Muscle of leg (tissue), 11 donors: ENCODE measurements around the gene MARCHF3. TPM values are rescaled to one million over a fixed set of nuclear protein-coding genes. Genes with fewer than 3 reads are reported as not detected.

Experiments used
- DNase-seq: peaks from one replicate; pipeline ENCODE4 v3.0.0; 2013
- H3K27ac ChIP-seq: one replicate; pipeline ENCODE4 v1.5.1; 2013; ENCODE audit warnings: mild to moderate bottlenecking, low read length, control low read depth
- H3K27me3 ChIP-seq: one replicate; pipeline ENCODE4 v1.6.1; 2013; ENCODE audit warnings: low read length; ENCODE audit not compliant: control insufficient read depth, insufficient read depth
- H3K36me3 ChIP-seq: one replicate; pipeline ENCODE4 v1.6.1; 2013; ENCODE audit warnings: low read length; ENCODE audit not compliant: control insufficient read depth, insufficient read depth
- H3K4me1 ChIP-seq: one replicate; pipeline ENCODE4 v1.6.1; 2013; ENCODE audit warnings: low read length; ENCODE audit not compliant: control insufficient read depth, insufficient read depth
- H3K4me3 ChIP-seq: one replicate; pipeline ENCODE4 v1.5.1; 2013; ENCODE audit warnings: low read length, control low read depth
- H3K9me3 ChIP-seq: replicated peaks from 2 replicates; pipeline ENCODE4 v1.6.1; 2013; ENCODE audit warnings: low read depth, low read length; ENCODE audit not compliant: control insufficient read depth
- WGBS: methylation state at CpG from one replicate; pipeline ENCODE4 v1.1.5; 2013; ENCODE audit warnings: missing lambda C conversion rate; ENCODE audit not compliant: insufficient coverage; 5-methylcytosine and 5-hydroxymethylcytosine counted together
- polyA plus RNA-seq, 8 donors: library from polyadenylated mRNA; unstranded; fragments of 120-200 nt; gene quantifications; one replicate each; pipeline versions ENCODE4 v1.2.1 to v1.2.3, GENCODE V29; 2013; ENCODE audit warnings: inconsistent platforms in 1 of 8, low replicate concordance in 1 of 8; ENCODE audit not compliant: insufficient read length in 8 of 8, insufficient read depth in 1 of 8
- total RNA-seq: library from RNA; stranded (reverse); fragments of 120-200 nt; gene quantifications from one replicate; pipeline ENCODE4 v1.2.4, GENCODE V29; 2013

MARCHF3 gene
- total and polyA plus RNA-seq, 9 donors, result 7.0 to 13.1 (median 10.4) TPM

DNA sequence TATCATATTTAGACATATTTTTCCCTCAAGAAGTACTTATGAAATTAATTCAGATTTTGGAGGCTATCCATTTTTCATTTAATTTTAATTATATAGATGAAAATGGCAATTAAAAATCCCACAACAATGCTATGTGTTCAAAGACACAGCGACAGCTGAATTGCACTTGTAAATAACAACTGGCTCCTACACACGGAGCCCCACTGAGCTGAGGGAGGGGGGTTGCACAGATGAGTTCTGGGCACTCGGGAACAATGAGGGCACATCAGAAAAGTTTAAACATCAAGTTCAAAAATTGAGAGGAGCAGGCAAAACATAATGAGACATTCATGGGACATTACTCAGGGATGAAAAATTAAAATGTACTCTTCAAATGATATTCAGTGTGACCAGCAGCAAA, 104.9 kb downstream of the MARCHF3 start:
- no peaks in the 10 kb centered on the region for H3K27me3 ChIP-seq
- DNase-seq, result no peak
- no peaks in the 10 kb centered on the region for H3K36me3 ChIP-seq
- 73% methylated on average over 2 of the region's 3 CpGs for WGBS
- H3K27ac ChIP-seq, result no peak overlapping the region
- peaks cover 12% of the 10 kb centered on the region for H3K4me1 ChIP-seq
- H3K9me3 ChIP-seq, result no peaks in the 10 kb centered on the region
- H3K4me3 ChIP-seq, result no peak overlapping the region

DNA sequence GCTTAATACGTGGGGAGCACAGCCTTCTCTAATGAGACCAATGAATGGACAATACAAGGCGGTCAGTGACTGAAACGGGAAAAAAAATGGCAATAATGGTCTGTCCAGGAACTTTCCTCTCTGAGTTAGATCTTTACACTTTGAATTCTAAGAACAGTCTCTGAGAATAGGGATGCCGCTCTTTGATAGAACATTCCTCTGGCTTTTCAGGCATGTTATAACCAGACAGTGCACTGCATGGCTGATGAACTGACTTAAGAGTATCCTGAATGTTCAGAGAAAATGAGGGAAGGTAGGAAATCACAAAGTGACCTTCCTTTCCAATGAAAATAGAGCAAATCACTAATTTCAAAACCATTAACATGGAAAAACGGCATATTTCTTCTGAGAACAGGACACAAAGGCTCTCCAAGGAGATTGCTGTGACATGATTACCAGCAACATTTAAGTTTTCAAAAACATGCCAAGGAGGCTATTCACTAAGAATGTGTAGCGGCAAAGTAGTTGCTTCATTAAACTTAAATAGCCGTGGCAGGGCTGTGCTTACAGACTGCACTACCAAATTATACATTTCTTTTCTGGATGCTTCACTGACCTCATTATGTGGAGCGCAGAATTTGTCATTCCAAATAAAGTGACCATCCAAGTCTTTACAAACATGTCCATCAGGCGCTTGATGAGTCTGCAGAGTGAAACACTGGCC, 105.9 kb downstream of the MARCHF3 start:
- WGBS, result 93% methylated on average over 5 of the region's 9 CpGs
- Histone ChIP-seq H3K27ac (no peak overlapping the region), H3K4me3 (no peak overlapping the region), H3K4me1 (peaks cover 18% of the 10 kb centered on the region), H3K9me3 (no peaks in the 10 kb centered on the region), H3K36me3 (no peaks in the 10 kb centered on the region), H3K27me3 (no peaks in the 10 kb centered on the region)
- DNase-seq, result no peak

DNA sequence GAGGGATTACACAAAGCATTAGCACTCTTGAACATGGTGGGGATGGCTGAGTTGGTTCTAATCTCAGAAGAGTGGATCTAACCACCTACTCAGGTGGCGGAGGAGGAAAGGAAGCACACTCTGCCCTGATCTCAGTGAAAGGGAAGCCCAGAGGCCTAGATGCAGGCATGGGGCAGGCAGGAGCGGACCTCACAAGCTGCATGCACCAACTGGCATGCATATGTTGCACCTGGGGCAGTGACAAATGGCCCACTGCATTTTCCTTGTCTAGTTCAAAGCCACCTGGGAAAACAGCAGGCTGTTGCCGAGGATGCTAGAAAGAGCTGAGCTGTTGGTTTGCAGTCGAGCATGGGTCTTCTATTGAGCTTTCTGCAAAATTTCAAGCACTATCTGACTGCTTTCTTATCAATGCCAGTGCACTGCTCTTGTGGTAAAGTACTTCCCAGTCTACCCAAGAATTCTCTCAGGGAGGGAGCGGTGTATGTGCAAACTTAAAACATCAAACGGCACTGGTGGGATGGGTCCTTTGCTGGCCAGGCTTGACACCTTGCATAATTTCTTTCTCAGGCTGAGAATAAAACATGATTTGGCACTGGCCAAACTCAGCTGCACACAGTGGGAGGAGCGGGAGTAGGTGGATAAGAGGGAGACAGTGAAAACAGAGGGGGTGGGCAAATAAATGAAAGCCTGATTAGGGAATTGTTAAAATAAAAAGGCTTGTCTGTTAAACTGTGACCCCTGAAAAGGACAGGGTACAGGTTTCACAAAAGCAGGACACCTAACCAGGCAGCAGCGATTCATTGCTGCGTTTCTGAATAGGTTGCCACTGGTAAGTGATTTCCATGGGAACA, 108.9 kb downstream of the MARCHF3 start:
- no peak for DNase-seq
- 69% methylated on average over 6 of the region's 9 CpGs for WGBS
- Histone ChIP-seq H3K27me3 (no peaks in the 10 kb centered on the region), H3K9me3 (no peaks in the 10 kb centered on the region), H3K4me3 (no peak overlapping the region), H3K4me1 (peaks cover 19% of the 10 kb centered on the region), H3K36me3 (no peaks in the 10 kb centered on the region), H3K27ac (no peak overlapping the region)

DNA sequence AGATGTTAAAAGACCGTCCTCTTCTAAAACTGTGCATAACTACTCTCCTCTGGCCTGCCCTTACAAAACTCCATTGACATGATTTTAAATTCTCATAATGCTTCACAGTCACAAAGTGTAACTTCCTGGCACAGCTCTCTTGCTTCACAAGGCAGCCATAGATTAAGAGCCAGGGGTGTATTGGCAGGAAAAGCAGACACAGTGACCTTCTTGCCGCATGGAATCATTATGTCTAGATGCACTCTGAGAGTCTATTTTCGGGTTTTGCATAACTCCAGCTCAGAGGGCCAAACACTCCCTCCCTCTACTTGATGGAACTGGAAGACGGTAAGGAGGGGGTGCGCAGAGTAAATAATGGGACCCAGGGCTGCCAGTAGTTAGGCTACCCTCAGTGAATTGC, 110.1 kb downstream of the MARCHF3 start:
- Histone ChIP-seq H3K36me3 (no peaks in the 10 kb centered on the region), H3K4me3 (no peak overlapping the region), H3K9me3 (no peaks in the 10 kb centered on the region), H3K27me3 (no peaks in the 10 kb centered on the region), H3K27ac (peak overlapping the region; percentile 33), H3K4me1 (peaks cover 19% of the 10 kb centered on the region)
- DNase-seq, result peak; percentile 97
- 0% methylated on average over 1 of the region's 5 CpGs for WGBS

DNA sequence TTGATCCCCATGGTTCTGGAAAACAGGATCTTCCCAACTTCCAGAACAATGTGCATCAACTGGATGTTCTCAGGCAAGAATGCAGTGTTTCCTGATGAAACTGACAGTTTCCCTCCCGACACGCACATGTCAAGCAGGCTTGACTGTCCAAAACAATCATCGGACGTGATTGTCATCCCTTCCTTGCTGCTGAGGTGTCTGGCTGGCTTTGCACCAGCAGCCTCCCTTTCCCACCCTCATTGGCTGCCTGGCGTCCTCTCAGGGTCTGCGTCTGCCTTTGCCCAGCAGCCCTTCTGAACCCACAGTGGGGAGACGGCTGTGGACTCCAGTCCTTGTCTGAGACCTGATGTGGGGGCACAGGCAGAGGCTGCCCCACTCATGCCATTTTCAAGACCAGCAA, 110.8 kb downstream of the MARCHF3 start:
- no peaks in the 10 kb centered on the region for H3K27me3 ChIP-seq
- H3K9me3 ChIP-seq, result no peaks in the 10 kb centered on the region
- peak; percentile 27 for DNase-seq
- H3K4me3 ChIP-seq, result no peak overlapping the region
- H3K27ac ChIP-seq, result peak overlapping the region; percentile 45
- H3K4me1 ChIP-seq, result peaks cover 19% of the 10 kb centered on the region
- peaks cover 5% of the 10 kb centered on the region for H3K36me3 ChIP-seq
- 62% methylated on average over 6 of the region's 7 CpGs for WGBS

DNA sequence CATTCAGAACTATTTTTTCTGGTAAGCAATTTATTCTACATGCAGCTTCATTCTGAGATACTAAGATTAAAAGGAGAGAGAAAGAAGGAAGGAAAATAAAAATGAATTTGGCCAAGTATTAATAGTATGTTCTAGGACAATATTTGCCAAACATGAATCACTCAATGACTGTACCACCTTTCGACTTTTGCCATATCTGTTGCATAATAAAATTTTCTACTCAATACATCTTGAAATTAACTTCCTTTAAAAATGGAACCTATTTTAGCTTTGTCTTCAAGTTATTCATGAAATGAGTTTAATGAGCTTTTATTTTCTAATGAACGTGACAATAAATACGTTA, 111.8 kb downstream of the MARCHF3 start:
- Histone ChIP-seq H3K4me1 (peaks cover 19% of the 10 kb centered on the region), H3K36me3 (peaks cover 7% of the 10 kb centered on the region), H3K4me3 (no peak overlapping the region), H3K9me3 (no peaks in the 10 kb centered on the region), H3K27ac (no peak overlapping the region), H3K27me3 (no peaks in the 10 kb centered on the region)
- no peak for DNase-seq
- WGBS, result no CpG with 5 or more reads among the region's 3 CpGs

DNA sequence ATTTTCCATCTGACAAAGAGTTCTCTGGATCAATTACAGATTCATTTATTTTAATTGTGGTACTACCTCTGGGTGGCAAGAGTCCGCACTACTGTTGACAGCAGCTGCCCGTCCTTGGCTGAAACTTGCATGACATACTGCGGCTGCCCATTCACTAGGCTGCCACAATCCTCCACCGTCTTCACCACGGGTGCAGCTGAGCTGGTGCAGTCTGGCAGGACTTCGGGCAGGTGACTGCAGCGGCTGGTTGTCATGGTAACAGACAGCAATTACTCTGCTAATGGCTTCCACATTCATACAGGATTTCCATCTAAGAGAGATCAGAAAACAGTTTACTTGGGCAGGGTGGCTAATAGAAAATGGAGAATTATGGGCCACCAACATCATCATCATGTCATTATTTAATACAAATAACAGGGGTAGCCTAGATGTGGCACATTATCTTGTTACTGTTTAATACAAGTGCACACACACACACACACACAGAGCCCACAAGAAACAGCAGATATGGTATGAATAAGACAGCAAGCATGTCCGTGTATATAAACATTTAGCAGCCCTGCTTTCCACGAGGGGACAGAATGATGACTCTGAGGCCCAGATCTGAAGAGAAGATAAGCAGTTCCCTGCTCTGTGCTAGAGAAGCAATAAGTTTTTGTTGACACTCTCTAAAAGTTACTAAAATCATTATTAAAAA, 112.3 kb downstream of the MARCHF3 start:
- H3K27me3 ChIP-seq, result no peaks in the 10 kb centered on the region
- 56% methylated on average over 5 of the region's 9 CpGs for WGBS
- no peaks in the 10 kb centered on the region for H3K9me3 ChIP-seq
- peak; percentile 54 for DNase-seq
- peaks cover 19% of the 10 kb centered on the region for H3K4me1 ChIP-seq
- no peak overlapping the region for H3K27ac ChIP-seq
- peaks cover 7% of the 10 kb centered on the region for H3K36me3 ChIP-seq
- no peak overlapping the region for H3K4me3 ChIP-seq

DNA sequence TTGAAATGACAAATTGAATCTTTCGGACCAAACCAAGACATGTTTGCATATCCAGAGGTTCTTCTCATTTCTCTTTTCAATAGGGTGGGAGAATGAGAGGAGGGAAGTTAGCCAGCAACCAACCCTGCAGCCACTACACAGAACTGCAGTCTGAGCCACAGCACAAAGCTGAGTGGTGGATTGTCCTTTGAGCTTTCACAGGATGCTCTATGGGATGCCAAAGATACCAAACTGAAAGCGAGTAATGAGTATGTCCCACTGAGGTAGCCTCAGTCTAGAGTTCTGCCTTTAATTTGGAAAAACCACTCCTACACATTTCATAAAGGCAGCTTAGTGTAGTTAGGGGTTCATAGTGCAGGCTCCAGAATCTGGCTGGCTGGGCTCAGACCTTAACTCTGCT, 114.9 kb downstream of the MARCHF3 start:
- no CpG with 5 or more reads among the region's 2 CpGs for WGBS
- Histone ChIP-seq H3K9me3 (no peaks in the 10 kb centered on the region), H3K27ac (no peak overlapping the region), H3K36me3 (peaks cover 7% of the 10 kb centered on the region), H3K27me3 (no peaks in the 10 kb centered on the region), H3K4me3 (no peak overlapping the region), H3K4me1 (peaks cover 11% of the 10 kb centered on the region)
- DNase-seq, result no peak

DNA sequence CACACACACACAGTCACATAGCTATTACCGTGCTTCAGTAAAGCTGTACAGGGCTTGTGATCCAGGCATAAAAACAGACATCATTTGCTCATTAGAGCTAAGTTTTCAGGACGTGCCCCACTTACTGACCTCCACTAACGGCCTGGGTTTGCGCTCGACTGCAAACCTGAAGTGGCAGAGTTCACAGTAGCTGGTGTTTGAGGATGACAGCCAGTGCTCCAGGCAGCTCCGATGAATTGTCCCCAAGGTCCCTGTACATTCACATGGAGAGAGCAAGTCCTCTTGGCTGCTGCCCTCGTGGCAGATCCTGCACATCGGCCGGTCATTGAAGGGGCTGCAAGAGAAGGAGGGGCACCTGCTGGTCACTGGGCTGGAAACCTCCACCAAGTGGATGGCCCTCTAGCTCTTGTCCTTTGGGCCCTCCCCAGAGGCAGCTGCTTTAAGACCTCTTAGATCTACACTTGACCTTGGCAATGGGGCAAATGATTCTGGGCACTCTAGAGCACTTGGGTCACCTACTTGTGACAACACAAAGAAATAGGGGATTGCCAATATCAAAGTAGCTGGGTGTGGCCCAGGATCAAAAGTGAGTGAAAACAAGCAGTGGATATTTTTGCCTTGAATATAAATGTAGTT, 115.4 kb downstream of the MARCHF3 start:
- DNase-seq, result no peak
- peaks cover 9% of the 10 kb centered on the region for H3K36me3 ChIP-seq
- peaks cover 4% of the 10 kb centered on the region for H3K9me3 ChIP-seq
- 72% methylated on average over 5 of the region's 9 CpGs for WGBS
- no peaks in the 10 kb centered on the region for H3K27me3 ChIP-seq
- no peak overlapping the region for H3K4me3 ChIP-seq
- peaks cover 8% of the 10 kb centered on the region for H3K4me1 ChIP-seq
- H3K27ac ChIP-seq, result no peak overlapping the region
